Measurements from ENCODE around the gene PHACTR1. TPM values are rescaled to one million over a fixed set of nuclear protein-coding genes. Genes with fewer than 3 reads are reported as not detected.

PHACTR1 gene
- total RNA-seq, 4 donors from 2014 or later, result 1.5 to 3.6 (median 2.5) TPM

- no peak overlapping the region for H3K4me3 ChIP-seq (ENCODE audit: low read depth, poor library complexity, severe bottlenecking)
- 78 to 89% methylated on average over 3 of the region's 3 CpGs for WGBS, 2 donors
- DNase-seq (ENCODE audit: low spot score in 2 of 2), result peak in 1 of 2 donors; percentile 31
- TF ChIP-seq CTCF (IDR thresholded peaks at IDR 0.05), result no peak
- no peak for TF ChIP-seq POLR2A (IDR thresholded peaks at IDR 0.05)
- intact Hi-C loops (cut with DNase I; ENCODE audit: low total_unique reads), result no loop called here
Measured at GRCh38 chr6:13172291-13172690, 455.7 kb downstream of the PHACTR1 start.

DNA sequence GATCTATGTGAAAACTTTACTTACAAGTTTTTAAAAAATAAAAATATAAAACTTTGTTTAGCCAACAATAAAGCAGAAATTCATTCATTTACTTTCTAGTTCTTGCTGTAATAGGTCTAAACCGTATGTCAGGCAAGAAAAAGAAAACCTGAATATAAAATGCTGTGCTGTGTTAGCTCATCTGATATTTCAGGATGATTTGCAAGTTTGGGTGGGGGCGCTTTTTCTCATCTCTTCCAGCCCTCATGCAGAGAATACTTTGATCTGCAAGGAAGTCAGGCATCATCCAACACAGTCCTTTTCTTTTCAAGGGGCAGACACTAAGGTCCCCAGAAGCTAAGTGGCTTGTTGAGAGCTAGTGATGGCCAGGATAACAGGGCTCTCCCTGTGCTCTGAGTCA is 458.5 kb downstream of the PHACTR1 start:
- DNase-seq (ENCODE audit: low spot score in 2 of 2), result peak in 1 of 2 donors; percentile 17
- intact Hi-C loops (cut with DNase I; ENCODE audit: low total_unique reads), result no loop called here
- no peak overlapping the region for H3K4me3 ChIP-seq (ENCODE audit: low read depth, poor library complexity, severe bottlenecking)
- WGBS, 2 donors, result 63 to 76% methylated on average over 2 of the region's 2 CpGs
- TF ChIP-seq CTCF (IDR thresholded peaks at IDR 0.05), result no peak
- TF ChIP-seq POLR2A (IDR thresholded peaks at IDR 0.05), result no peak

GRCh38 chr6:13175759-13176158 is 459.2 kb downstream of the PHACTR1 start:
- intact Hi-C loops (cut with DNase I; ENCODE audit: low total_unique reads), result no loop called here
- no peak overlapping the region for H3K4me3 ChIP-seq (ENCODE audit: low read depth, poor library complexity, severe bottlenecking)
- TF ChIP-seq CTCF (IDR thresholded peaks at IDR 0.05), result no peak
- TF ChIP-seq POLR2A (IDR thresholded peaks at IDR 0.05), result no peak
- peak in 1 of 2 donors; percentile 14 for DNase-seq (ENCODE audit: low spot score in 2 of 2)
- 64 to 67% methylated on average over 4 of the region's 4 CpGs for WGBS, 2 donors

DNA sequence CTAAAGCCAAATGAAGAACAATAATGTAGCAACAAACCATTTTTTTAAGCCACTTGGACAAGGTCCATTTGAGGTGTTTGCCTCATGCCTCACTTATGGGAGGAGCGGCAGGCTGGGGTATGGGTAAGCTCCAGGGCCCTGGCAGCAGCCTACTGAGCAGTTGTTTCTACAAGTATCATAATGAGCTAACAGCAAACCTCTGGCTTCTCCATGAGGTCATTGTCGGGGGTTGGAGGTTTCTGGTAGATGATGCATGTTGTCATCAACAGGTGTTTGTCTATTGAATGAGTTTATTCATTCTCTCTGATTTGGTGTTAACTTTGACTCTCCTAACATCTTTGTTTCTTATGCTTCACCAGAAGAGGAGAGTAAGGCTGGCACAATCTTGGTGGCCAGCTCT is 461.1 kb downstream of the PHACTR1 start:
- intact Hi-C loops (cut with DNase I; ENCODE audit: low total_unique reads), result no loop called here
- DNase-seq (ENCODE audit: low spot score in 2 of 2), result peak in 1 of 2 donors; percentile 5
- TF ChIP-seq POLR2A (IDR thresholded peaks at IDR 0.05) (no peak), CTCF (IDR thresholded peaks at IDR 0.05) (no peak)
- 90 to 94% methylated on average over 2 of the region's 2 CpGs for WGBS, 2 donors
- H3K4me3 ChIP-seq (ENCODE audit: low read depth, poor library complexity, severe bottlenecking), result no peak overlapping the region

DNA sequence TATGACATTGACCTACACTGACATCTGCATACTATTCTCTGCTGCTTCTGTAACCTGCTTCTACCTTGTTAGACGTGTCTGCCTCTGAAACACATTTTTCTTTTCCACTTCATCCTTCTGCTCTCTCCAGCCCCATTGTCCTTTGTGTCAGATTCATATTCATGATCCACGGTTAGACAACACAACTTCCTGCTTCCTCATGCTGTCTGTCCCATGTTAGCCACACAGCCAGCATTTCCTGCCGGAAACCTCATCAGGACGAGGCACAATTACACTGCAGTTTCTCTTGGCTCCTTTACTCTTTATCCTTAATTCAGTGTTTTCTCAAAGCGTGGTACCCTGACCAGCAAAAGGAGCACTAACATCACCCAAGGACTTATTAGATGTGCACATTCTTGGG is 461.5 kb downstream of the PHACTR1 start:
- peak in 1 of 2 donors; percentile 54 for DNase-seq (ENCODE audit: low spot score in 2 of 2)
- 66% methylated on average over 4 of the region's 5 CpGs for WGBS, 2 donors
- TF ChIP-seq CTCF (IDR thresholded peaks at IDR 0.05), result no peak
- TF ChIP-seq POLR2A (IDR thresholded peaks at IDR 0.05), result no peak

DNA sequence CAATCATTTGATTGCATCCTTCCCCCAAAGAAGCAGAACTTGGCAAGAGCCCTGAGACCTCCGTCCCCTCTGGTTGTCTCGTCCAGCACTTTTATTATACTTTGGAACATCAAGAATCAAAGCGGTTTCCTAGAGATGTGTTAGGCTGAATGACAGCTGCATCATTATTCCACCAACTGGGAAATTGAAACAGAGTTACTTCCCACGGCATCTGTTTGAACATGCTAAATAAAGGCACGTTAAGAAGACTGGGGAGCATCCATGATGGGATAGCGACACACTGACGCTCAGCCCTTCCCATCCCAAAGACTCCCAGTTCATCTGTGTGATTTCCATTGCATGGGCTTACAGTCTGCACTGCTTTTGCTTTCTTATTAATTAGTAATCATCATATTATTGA is 464.0 kb downstream of the PHACTR1 start:
- TF ChIP-seq POLR2A (IDR thresholded peaks at IDR 0.05) (no peak), CTCF (IDR thresholded peaks at IDR 0.05) (no peak)
- no peak overlapping the region for H3K4me3 ChIP-seq (ENCODE audit: low read depth, poor library complexity, severe bottlenecking)
- intact Hi-C loops (cut with DNase I; ENCODE audit: low total_unique reads), result no loop called here
- peak in 1 of 2 donors; percentile 14 for DNase-seq (ENCODE audit: low spot score in 2 of 2)
- WGBS, 2 donors, result 63 to 73% methylated on average over 7 of the region's 7 CpGs

More for the DNA sequence above, 461.5 kb downstream of the PHACTR1 start:
- no peak overlapping the region for H3K4me3 ChIP-seq (ENCODE audit: low read depth, poor library complexity, severe bottlenecking)
- intact Hi-C loops (cut with DNase I; ENCODE audit: low total_unique reads), result no loop called here

All from lower leg skin (tissue), 4 donors.